HEK293 (cell line): ENCODE data around the gene GMPPA.
A peak's percentile ranks its signal among the peaks of the same experiment; 100 is the strongest.

Experiments used
- CTCF ChIA-PET: fragments of 350-600 bp; formaldehyde crosslinking; extraction: SDS; loops from one replicate; lab custom pipeline; 2021; ENCODE audit warnings: antibody characterized with exemption; lab: Yijun Ruan, JAX
- POLR2A ChIA-PET: fragments of 300-600 bp; formaldehyde crosslinking; extraction: SDS; loops from one replicate; lab custom pipeline; 2020; ENCODE audit warnings: antibody characterized with exemption, inconsistent platforms; lab: Yijun Ruan, JAX
- H3K27ac ChIP-seq: fragments of 200-500 bp; sonication (Bioruptor generic); 2 replicates; pipeline ENCODE4 v1.5.1; 2014; ENCODE audit warnings: low read depth, low read length, control low read depth, inconsistent platforms; ENCODE audit errors: extremely low read depth
- H3K36me3 ChIP-seq, 2 experiments: fragments of 200-500 bp in 1 of 2; sonication (Bioruptor generic) in 1 of 2; 1 replicate in 1 of 2; 2 replicates in 1 of 2; pipeline ENCODE4 v1.5.1; 2014 to 2017; ENCODE audit warnings: inconsistent platforms in 2 of 2, low read length in 2 of 2; ENCODE audit not compliant: control insufficient read depth in 2 of 2, insufficient read depth in 1 of 2
- H3K4me1 ChIP-seq: fragments of 200-500 bp; sonication (Bioruptor generic); 2 replicates; pipeline ENCODE4 v1.5.1; 2014; ENCODE audit warnings: mild to moderate bottlenecking, low read length, inconsistent platforms; ENCODE audit not compliant: control insufficient read depth, insufficient read depth
- H3K4me3 ChIP-seq: 2 replicates; pipeline ENCODE4 v1.5.1; 2011; ENCODE audit warnings: low read depth, mild to moderate bottlenecking, control low read depth, low read length, moderate library complexity
- H3K9me3 ChIP-seq: fragments of 200-500 bp; sonication (Bioruptor generic); 2 replicates; pipeline ENCODE4 v1.5.1; 2014; ENCODE audit warnings: low read depth, low read length, inconsistent platforms; ENCODE audit not compliant: control insufficient read depth, insufficient read depth
- GLIS2 ChIP-seq: fragments of 450-650 bp; formaldehyde crosslinking; IDR thresholded peaks from 2 replicates; pipeline ENCODE4 v1.5.1; 2016; ENCODE audit warnings: missing biosample characterization, missing genetic modification characterization
- KLF8 ChIP-seq: fragments of 450-650 bp; formaldehyde crosslinking; IDR thresholded peaks from 2 replicates; pipeline ENCODE4 v1.5.1; 2016; ENCODE audit warnings: missing biosample characterization, missing genetic modification characterization
- TCF7L2 ChIP-seq: IDR thresholded peaks from 2 replicates; pipeline ENCODE4 v1.6.1; 2011; ENCODE audit warnings: low read depth, mild to moderate bottlenecking, inconsistent platforms, low read length, moderate library complexity, borderline replicate concordance
- WT1 ChIP-seq: fragments of 450-650 bp; formaldehyde crosslinking; IDR thresholded peaks from 2 replicates; pipeline ENCODE4 v1.5.1; 2016; ENCODE audit warnings: missing biosample characterization, missing genetic modification characterization
- ZFHX2 ChIP-seq: fragments of 450-650 bp; formaldehyde crosslinking; conservative IDR thresholded peaks from 2 replicates; pipeline ENCODE4 v1.5.1; 2016; ENCODE audit warnings: missing biosample characterization, missing genetic modification characterization
- ZIC2 ChIP-seq: fragments of 450-650 bp; formaldehyde crosslinking; IDR thresholded peaks from 2 replicates; pipeline ENCODE4 v1.5.1; 2016; ENCODE audit warnings: missing biosample characterization, missing genetic modification characterization
- ZNF157 ChIP-seq: fragments of 450-650 bp; formaldehyde crosslinking; IDR thresholded peaks from 2 replicates; pipeline ENCODE4 v1.5.1; 2016; ENCODE audit warnings: missing biosample characterization, missing genetic modification characterization
- ZNF214 ChIP-seq: fragments of 450-650 bp; formaldehyde crosslinking; IDR thresholded peaks from 2 replicates; pipeline ENCODE4 v1.5.1; 2017; ENCODE audit warnings: missing biosample characterization, mild to moderate bottlenecking, missing genetic modification characterization, borderline replicate concordance
- ZNF24 ChIP-seq: fragments of 450-650 bp; formaldehyde crosslinking; IDR thresholded peaks from 2 replicates; pipeline ENCODE4 v1.5.1; 2016; ENCODE audit warnings: missing biosample characterization, missing genetic modification characterization
- ZNF394 ChIP-seq: fragments of 450-650 bp; formaldehyde crosslinking; IDR thresholded peaks from 2 replicates; pipeline ENCODE4 v1.5.1; 2016; ENCODE audit warnings: missing biosample characterization, missing genetic modification characterization, mild to moderate bottlenecking, moderate library complexity, borderline replicate concordance
- ZNF501 ChIP-seq: fragments of 450-650 bp; formaldehyde crosslinking; IDR thresholded peaks from 2 replicates; pipeline ENCODE4 v1.5.1; 2016; ENCODE audit warnings: missing biosample characterization, missing genetic modification characterization
- ZNF544 ChIP-seq: fragments of 450-650 bp; formaldehyde crosslinking; IDR thresholded peaks from 2 replicates; pipeline ENCODE4 v1.5.0; 2017; ENCODE audit warnings: missing biosample characterization, missing genetic modification characterization
- ZNF600 ChIP-seq: fragments of 450-650 bp; formaldehyde crosslinking; IDR thresholded peaks from 2 replicates; pipeline ENCODE4 v1.5.1; 2016; ENCODE audit warnings: missing biosample characterization, missing genetic modification characterization
- ZNF621 ChIP-seq: fragments of 450-650 bp; formaldehyde crosslinking; IDR thresholded peaks from 2 replicates; pipeline ENCODE4 v1.5.1; 2017; ENCODE audit warnings: missing biosample characterization, missing genetic modification characterization
- ZNF777 ChIP-seq: fragments of 450-650 bp; formaldehyde crosslinking; IDR thresholded peaks from 2 replicates; pipeline ENCODE4 v1.5.1; 2017; ENCODE audit warnings: missing biosample characterization, missing genetic modification characterization, borderline replicate concordance
- ZNF837 ChIP-seq: fragments of 450-650 bp; formaldehyde crosslinking; IDR thresholded peaks from 2 replicates; pipeline ENCODE4 v1.5.1; 2016; ENCODE audit warnings: missing biosample characterization, missing genetic modification characterization
- ZSCAN16 ChIP-seq: fragments of 450-650 bp; formaldehyde crosslinking; IDR thresholded peaks from 2 replicates; pipeline ENCODE4 v1.5.1; 2016; ENCODE audit warnings: missing biosample characterization, missing genetic modification characterization
- TF ChIP-seq, protein P1 (sequence below): fragments of 450-650 bp; formaldehyde crosslinking; optimal IDR thresholded peaks from 2 replicates; pipeline ENCODE3; 2016; ENCODE audit warnings: missing biosample characterization, mild to moderate bottlenecking, missing genetic modification characterization
- TF ChIP-seq, protein P2 (sequence below): fragments of 450-650 bp; formaldehyde crosslinking; IDR thresholded peaks from 2 replicates; pipeline ENCODE4 v1.5.1; 2016; ENCODE audit warnings: missing biosample characterization, missing genetic modification characterization
- TF ChIP-seq, protein P3 (sequence below): fragments of 450-650 bp; formaldehyde crosslinking; IDR thresholded peaks from 2 replicates; pipeline ENCODE4 v1.5.1; 2016; ENCODE audit warnings: missing biosample characterization, missing genetic modification characterization
- TF ChIP-seq, protein P4 (sequence below): fragments of 450-650 bp; formaldehyde crosslinking; IDR thresholded peaks from 2 replicates; pipeline ENCODE4 v1.5.1; 2016; ENCODE audit warnings: missing biosample characterization, missing genetic modification characterization
- TF ChIP-seq, protein P5 (sequence below): fragments of 450-650 bp; formaldehyde crosslinking; conservative IDR thresholded peaks from 2 replicates; pipeline ENCODE4 v1.5.1; 2016; ENCODE audit warnings: low read depth, missing biosample characterization, missing genetic modification characterization

GMPPA gene

DNA sequence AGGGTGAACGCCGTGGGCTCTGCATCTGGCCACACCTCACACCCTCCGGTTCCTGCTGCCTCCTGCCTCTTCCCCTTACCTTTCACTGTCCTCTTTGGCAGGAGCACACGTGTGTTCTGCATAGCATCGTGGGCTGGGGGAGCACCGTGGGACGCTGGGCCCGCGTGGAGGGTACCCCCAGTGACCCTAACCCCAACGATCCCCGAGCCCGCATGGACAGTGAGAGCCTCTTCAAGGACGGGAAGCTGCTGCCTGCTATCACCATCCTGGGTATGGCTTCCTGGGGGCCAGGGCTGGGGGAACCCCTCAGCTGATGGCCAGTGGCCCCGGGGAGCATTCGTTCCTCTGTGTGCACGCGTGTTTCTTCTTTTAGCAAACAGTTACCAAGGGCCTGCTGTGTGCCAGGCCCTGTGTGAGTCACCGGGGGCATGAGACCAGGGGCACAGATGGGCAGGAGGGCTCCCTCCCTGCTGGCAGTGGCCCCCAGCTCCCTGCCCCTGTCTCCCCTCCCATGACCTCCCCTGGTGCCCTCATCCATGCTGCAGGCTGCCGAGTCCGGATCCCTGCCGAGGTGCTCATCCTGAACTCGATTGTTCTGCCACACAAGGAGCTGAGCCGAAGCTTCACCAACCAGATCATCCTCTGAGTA lies 7.6 kb downstream of the GMPPA start:
- no peaks in the 10 kb centered on the region for H3K9me3 ChIP-seq
- H3K4me3 ChIP-seq: no peak overlapping the region
- H3K36me3 ChIP-seq: peaks cover 0 to 53% of the 10 kb centered on the region in 2 experiments; a peak in 2 of 3 replicates
- POLR2A ChIA-PET: no interaction called here
- no peak for TF ChIP-seq ZNF544
- TF ChIP-seq, protein P1, sequence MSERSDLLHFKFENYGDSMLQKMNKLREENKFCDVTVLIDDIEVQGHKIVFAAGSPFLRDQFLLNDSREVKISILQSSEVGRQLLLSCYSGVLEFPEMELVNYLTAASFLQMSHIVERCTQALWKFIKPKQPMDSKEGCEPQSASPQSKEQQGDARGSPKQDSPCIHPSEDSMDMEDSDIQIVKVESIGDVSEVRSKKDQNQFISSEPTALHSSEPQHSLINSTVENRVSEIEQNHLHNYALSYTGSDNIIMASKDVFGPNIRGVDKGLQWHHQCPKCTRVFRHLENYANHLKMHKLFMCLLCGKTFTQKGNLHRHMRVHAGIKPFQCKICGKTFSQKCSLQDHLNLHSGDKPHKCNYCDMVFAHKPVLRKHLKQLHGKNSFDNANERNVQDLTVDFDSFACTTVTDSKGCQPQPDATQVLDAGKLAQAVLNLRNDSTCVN: no peak
- TF ChIP-seq, protein P2, sequence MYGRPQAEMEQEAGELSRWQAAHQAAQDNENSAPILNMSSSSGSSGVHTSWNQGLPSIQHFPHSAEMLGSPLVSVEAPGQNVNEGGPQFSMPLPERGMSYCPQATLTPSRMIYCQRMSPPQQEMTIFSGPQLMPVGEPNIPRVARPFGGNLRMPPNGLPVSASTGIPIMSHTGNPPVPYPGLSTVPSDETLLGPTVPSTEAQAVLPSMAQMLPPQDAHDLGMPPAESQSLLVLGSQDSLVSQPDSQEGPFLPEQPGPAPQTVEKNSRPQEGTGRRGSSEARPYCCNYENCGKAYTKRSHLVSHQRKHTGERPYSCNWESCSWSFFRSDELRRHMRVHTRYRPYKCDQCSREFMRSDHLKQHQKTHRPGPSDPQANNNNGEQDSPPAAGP (tag by site-specific recombination): no peak
- TF ChIP-seq ZNF621 (tag by site-specific recombination): no peak
- peak; percentile 40; the same call in 1 of the 2 replicates for TF ChIP-seq GLIS2
- TF ChIP-seq ZNF777 (tag by site-specific recombination): no peak
- no peak for TF ChIP-seq ZNF394 (tag by site-specific recombination)
- TF ChIP-seq ZNF600: peak; percentile 74
- TF ChIP-seq ZIC2 (tag by site-specific recombination): peak; percentile 66
- CTCF ChIA-PET: interaction anchor here (0.7 to 0.8 kb wide), 2 partner anchors 35 to 102 kb away, joined by 5 to 6 read pairs; no protein-coding TSS in a partner anchor
- no peak overlapping the region for H3K27ac ChIP-seq
- peaks cover 2% of the 10 kb centered on the region for H3K4me1 ChIP-seq

DNA sequence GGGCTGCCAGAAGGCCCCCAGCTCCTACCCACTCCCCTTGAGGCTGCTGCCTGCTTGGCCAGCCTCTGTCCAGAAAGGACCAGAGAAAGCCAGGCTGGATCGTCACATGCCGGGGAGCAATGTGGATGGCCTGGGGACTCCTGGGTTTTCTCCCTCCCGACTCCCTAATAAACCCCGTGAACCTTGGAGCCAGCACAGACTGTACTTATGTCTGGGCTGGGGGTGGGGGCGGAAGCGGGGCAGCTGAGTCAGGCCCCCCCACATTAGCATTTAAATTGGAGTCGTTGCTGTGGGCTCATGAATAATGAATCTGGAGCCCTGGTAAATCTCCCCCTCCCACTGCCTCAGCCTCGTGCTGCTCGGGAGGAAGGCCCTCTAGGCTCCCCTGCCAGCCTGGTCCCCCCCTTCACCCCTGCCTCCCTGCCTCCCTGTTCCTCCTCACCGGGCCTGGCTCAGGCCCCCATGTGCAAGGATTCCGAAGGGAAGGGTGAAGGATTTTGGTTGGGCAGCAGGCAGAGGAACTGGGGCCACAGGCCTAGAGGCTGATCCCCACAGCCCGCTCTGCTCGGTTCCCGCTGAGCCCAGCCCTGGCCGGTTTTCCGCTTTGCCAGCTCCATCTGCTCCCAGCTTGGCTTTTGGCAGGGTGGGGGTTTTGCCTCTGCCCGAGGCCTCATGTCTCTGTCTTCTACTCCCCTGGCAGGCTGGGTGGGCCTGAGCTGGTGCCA lies 8.3 kb downstream of the GMPPA start:
- no peak for TF ChIP-seq KLF8
- TF ChIP-seq, protein P3, sequence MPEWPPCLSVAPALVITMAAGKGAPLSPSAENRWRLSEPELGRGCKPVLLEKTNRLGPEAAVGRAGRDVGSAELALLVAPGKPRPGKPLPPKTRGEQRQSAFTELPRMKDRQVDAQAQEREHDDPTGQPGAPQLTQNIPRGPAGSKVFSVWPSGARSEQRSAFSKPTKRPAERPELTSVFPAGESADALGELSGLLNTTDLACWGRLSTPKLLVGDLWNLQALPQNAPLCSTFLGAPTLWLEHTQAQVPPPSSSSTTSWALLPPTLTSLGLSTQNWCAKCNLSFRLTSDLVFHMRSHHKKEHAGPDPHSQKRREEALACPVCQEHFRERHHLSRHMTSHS (tag by site-specific recombination): no peak
- no peak for TF ChIP-seq ZNF157 (tag by site-specific recombination)
- TF ChIP-seq WT1 (tag by site-specific recombination): no peak
- TF ChIP-seq, protein P4, sequence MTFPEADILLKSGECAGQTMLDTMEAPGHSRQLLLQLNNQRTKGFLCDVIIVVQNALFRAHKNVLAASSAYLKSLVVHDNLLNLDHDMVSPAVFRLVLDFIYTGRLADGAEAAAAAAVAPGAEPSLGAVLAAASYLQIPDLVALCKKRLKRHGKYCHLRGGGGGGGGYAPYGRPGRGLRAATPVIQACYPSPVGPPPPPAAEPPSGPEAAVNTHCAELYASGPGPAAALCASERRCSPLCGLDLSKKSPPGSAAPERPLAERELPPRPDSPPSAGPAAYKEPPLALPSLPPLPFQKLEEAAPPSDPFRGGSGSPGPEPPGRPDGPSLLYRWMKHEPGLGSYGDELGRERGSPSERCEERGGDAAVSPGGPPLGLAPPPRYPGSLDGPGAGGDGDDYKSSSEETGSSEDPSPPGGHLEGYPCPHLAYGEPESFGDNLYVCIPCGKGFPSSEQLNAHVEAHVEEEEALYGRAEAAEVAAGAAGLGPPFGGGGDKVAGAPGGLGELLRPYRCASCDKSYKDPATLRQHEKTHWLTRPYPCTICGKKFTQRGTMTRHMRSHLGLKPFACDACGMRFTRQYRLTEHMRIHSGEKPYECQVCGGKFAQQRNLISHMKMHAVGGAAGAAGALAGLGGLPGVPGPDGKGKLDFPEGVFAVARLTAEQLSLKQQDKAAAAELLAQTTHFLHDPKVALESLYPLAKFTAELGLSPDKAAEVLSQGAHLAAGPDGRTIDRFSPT (tag by site-specific recombination): no peak
- no peak for TF ChIP-seq ZSCAN16 (tag by site-specific recombination)
- no peak for TF ChIP-seq ZNF501 (tag by site-specific recombination)
- TF ChIP-seq ZNF214 (tag by site-specific recombination): no peak
- TF ChIP-seq ZNF837 (tag by site-specific recombination): no peak
- TF ChIP-seq, protein P5, sequence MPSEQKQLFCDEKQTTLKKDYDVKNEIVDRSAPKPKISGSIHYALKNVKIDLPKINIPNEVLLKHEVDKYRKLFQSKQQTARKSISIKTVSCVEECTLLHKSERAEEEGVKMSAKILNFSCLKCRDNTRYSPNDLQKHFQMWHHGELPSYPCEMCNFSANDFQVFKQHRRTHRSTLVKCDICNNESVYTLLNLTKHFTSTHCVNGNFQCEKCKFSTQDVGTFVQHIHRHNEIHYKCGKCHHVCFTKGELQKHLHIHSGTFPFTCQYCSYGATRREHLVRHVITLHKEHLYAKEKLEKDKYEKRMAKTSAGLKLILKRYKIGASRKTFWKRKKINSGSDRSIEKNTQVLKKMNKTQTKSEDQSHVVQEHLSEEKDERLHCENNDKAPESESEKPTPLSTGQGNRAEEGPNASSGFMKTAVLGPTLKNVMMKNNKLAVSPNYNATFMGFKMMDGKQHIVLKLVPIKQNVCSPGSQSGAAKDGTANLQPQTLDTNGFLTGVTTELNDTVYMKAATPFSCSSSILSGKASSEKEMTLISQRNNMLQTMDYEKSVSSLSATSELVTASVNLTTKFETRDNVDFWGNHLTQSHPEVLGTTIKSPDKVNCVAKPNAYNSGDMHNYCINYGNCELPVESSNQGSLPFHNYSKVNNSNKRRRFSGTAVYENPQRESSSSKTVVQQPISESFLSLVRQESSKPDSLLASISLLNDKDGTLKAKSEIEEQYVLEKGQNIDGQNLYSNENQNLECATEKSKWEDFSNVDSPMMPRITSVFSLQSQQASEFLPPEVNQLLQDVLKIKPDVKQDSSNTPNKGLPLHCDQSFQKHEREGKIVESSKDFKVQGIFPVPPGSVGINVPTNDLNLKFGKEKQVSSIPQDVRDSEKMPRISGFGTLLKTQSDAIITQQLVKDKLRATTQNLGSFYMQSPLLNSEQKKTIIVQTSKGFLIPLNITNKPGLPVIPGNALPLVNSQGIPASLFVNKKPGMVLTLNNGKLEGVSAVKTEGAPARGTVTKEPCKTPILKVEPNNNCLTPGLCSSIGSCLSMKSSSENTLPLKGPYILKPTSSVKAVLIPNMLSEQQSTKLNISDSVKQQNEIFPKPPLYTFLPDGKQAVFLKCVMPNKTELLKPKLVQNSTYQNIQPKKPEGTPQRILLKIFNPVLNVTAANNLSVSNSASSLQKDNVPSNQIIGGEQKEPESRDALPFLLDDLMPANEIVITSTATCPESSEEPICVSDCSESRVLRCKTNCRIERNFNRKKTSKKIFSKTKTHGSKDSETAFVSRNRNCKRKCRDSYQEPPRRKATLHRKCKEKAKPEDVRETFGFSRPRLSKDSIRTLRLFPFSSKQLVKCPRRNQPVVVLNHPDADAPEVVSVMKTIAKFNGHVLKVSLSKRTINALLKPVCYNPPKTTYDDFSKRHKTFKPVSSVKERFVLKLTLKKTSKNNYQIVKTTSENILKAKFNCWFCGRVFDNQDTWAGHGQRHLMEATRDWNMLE (tag by site-specific recombination): no peak
- TF ChIP-seq ZNF24 (tag by site-specific recombination): no peak
- TF ChIP-seq ZFHX2: no peak
- no peak for TF ChIP-seq TCF7L2
- peaks cover 2% of the 10 kb centered on the region for H3K4me1 ChIP-seq
- ChIA-PET CTCF (interaction anchor here (0.7 to 9.5 kb wide), 4 partner anchors 9 to 103 kb away, joined by 5 to 150 read pairs (median 72); partner anchors contain the start of gene GMPPA), POLR2A (interaction anchor here (1.5 kb wide), 1 partner anchor 9 kb away, joined by 12 read pairs; the partner anchor contains the start of gene GMPPA)
- H3K36me3 ChIP-seq: peaks cover 0 to 49% of the 10 kb centered on the region in 2 experiments; a peak in 2 of 3 replicates
- H3K9me3 ChIP-seq: no peaks in the 10 kb centered on the region
- H3K4me3 ChIP-seq: no peak overlapping the region
- no peak overlapping the region for H3K27ac ChIP-seq
